Panc1 (cell line): Measurements from ENCODE around the gene DNASE1. TPM values are rescaled to one million over a fixed set of nuclear protein-coding genes. Genes with fewer than 3 reads are reported as not detected.

ENCODE experiments used
- ATAC-seq: fragments of 200-7000 bp; cut with Tn5 transposase; 2 replicates; pipeline ENCODE4 v1.9.1; 2020; ENCODE audit warnings: mild to moderate bottlenecking, moderate library complexity
- BruUV-seq: library from RNA; stranded (reverse); fragments of 400-500 nt; replicated peaks from 2 replicates; lab custom pipeline; 2021; lab: Mats Ljungman, UMichigan
- CTCF ChIA-PET: fragments of 300-600 bp; sonication (Branson Sonifier 250); formaldehyde crosslinking; loops from one replicate; lab custom pipeline; 2022; ENCODE audit warnings: antibody characterized with exemption; lab: Charles Lee
- POLR2A ChIA-PET: fragments of 300-600 bp; sonication (Branson Sonifier 250); formaldehyde crosslinking; loops from one replicate; lab custom pipeline; 2022; ENCODE audit warnings: antibody characterized with exemption; lab: Charles Lee
- DNase-seq: peaks from one replicate; pipeline ENCODE4 v3.0.0-alpha.2; 2010; ENCODE audit warnings: low read depth, low spot score
- H3K27ac ChIP-seq: 2 replicates; pipeline ENCODE4 v1.5.1; 2011; ENCODE audit warnings: mild to moderate bottlenecking, low read length, inconsistent platforms
- H3K27me3 ChIP-seq: fragments of 200-500 bp; sonication (Bioruptor generic); 2 replicates; pipeline ENCODE4 v1.6.0; 2014; ENCODE audit warnings: low read length, inconsistent platforms; ENCODE audit not compliant: control insufficient read depth, insufficient read depth
- H3K36me3 ChIP-seq: fragments of 200-500 bp; sonication (Bioruptor generic); 2 replicates; pipeline ENCODE4 v1.5.1; 2014; ENCODE audit warnings: inconsistent platforms, mild to moderate bottlenecking, low read length, moderate library complexity; ENCODE audit not compliant: control insufficient read depth, insufficient read depth
- H3K4me1 ChIP-seq: 2 replicates; pipeline ENCODE4 v1.5.1; 2011; ENCODE audit warnings: inconsistent platforms, mild to moderate bottlenecking, low read length, moderate library complexity; ENCODE audit not compliant: control insufficient read depth, insufficient read depth
- H3K4me3 ChIP-seq, 2 experiments: 2 replicates each; pipeline ENCODE4 v1.5.1; 2011 to 2012; ENCODE audit warnings: low read depth in 2 of 2, low read length in 2 of 2, mild to moderate bottlenecking in 2 of 2, inconsistent platforms in 1 of 2, moderate library complexity in 1 of 2
- H3K9me3 ChIP-seq: fragments of 200-500 bp; sonication (Bioruptor generic); 2 replicates; pipeline ENCODE4 v1.5.1; 2014; ENCODE audit warnings: low read depth, mild to moderate bottlenecking, inconsistent platforms, low read length, moderate library complexity; ENCODE audit not compliant: control insufficient read depth, insufficient read depth
- CTCF ChIP-seq: fragments of 450-650 bp; IDR thresholded peaks from 2 replicates; pipeline ENCODE4 v1.5.1; 2017; ENCODE audit warnings: mild to moderate bottlenecking
- POLR2AphosphoS5 ChIP-seq: IDR thresholded peaks from 2 replicates; pipeline ENCODE4 v1.6.1; 2012; ENCODE audit warnings: mild to moderate bottlenecking, low read depth, low read length, moderate library complexity
- REST ChIP-seq, 2 experiments: IDR thresholded peaks; 2 replicates each; pipeline ENCODE4 v1.6.1; 2011 to 2012; ENCODE audit warnings: low read depth in 2 of 2, control low read depth in 1 of 2, low read length in 1 of 2, mild to moderate bottlenecking in 1 of 2, moderate library complexity in 1 of 2; ENCODE audit not compliant: insufficient read depth in 1 of 2
- SIN3A ChIP-seq: IDR thresholded peaks from 2 replicates; pipeline ENCODE4 v1.6.1; 2012; ENCODE audit warnings: low read depth, mild to moderate bottlenecking, low read length, moderate library complexity, borderline replicate concordance; ENCODE audit not compliant: insufficient read depth
- TCF7L2 ChIP-seq: IDR thresholded peaks from 2 replicates; pipeline ENCODE4 v1.6.1; 2011; ENCODE audit warnings: mild to moderate bottlenecking, low read depth, low read length, inconsistent platforms
- in situ Hi-C: cut with HindIII; loops from 2 replicates; pipeline ENCODE4 v1.10.0; 2016; ENCODE audit warnings: low sequenced_read_pairs, low pct_unique_long_range_greater_than_20kb
- intact Hi-C: fragments of 100-400 bp; cut with micrococcal nuclease; formaldehyde crosslinking; loops from one replicate; pipeline ENCODE4 v1.10.0; 2022; ENCODE audit not compliant: unreplicated experiment
- total RNA-seq: library from RNA; stranded (reverse); gene quantifications from one replicate; pipeline ENCODE4 v1.2.1, GENCODE V29; 2021; ENCODE audit not compliant: unreplicated experiment

The DNASE1 gene
- total RNA-seq, 1 experiment from 2014 or later: 21.1 TPM

GRCh38 chr16:3671424-3671823 is 16.9 kb downstream of the DNASE1 start:
- in situ Hi-C loops: no loop called here
- Histone ChIP-seq H3K36me3 (peaks cover 5% of the 10 kb centered on the region), H3K9me3 (no peaks in the 10 kb centered on the region), H3K27ac (no peak overlapping the region), H3K4me1 (no peaks in the 10 kb centered on the region), H3K27me3 (no peaks in the 10 kb centered on the region), H3K4me3 (no peak overlapping the region)
- no TSS peak for BruUV-seq
- TF ChIP-seq REST (IDR thresholded peaks at IDR 0.05; ENCODE audit: insufficient read depth in 1 of 2, low read depth in 2 of 2, low read length in 1 of 2) (no peak), TCF7L2 (no peak), CTCF (no peak), SIN3A (no peak), POLR2AphosphoS5 (no peak)
- DNase-seq (no peak), ATAC-seq (no peak)
- ChIA-PET POLR2A (no interaction called here), CTCF (no interaction called here)
- intact Hi-C loops: no loop called here

GRCh38 chr16:3672571-3673041 is 18.1 kb downstream of the DNASE1 start:
- Histone ChIP-seq H3K27ac (no peak overlapping the region), H3K4me3 (no peak overlapping the region), H3K36me3 (peaks cover 4% of the 10 kb centered on the region; the same call in 1 of the 2 replicates), H3K27me3 (no peaks in the 10 kb centered on the region), H3K4me1 (no peaks in the 10 kb centered on the region), H3K9me3 (no peaks in the 10 kb centered on the region)
- ChIA-PET CTCF (no interaction called here), POLR2A (no interaction called here)
- ATAC-seq: no peak
- intact Hi-C loops: no loop called here
- DNase-seq: no peak
- in situ Hi-C loops: no loop called here
- no TSS peak for BruUV-seq
- TF ChIP-seq CTCF (no peak), POLR2AphosphoS5 (no peak), TCF7L2 (no peak), SIN3A (no peak), REST (IDR thresholded peaks at IDR 0.05; ENCODE audit: insufficient read depth in 1 of 2, low read depth in 2 of 2, low read length in 1 of 2) (no peak)
